Measurements from ENCODE around the gene PEX7. TPM values are rescaled to one million over a fixed set of nuclear protein-coding genes. Genes with fewer than 3 reads are reported as not detected.
"Not testable (repeated sequence)": the region's sequence is repeated elsewhere in the genome, so short reads cannot be mapped to it uniquely, and the experiment has no call there.

The PEX7 gene
- total RNA-seq, 1 donor from 2014 or later = 5.6 TPM

- H3K4me1 ChIP-seq = no peaks in the 10 kb centered on the region
- intact Hi-C loops (cut with DNase I) = no loop called here
- no peak for DNase-seq
Measured at GRCh38 chr6:136945711-136946121, 123.3 kb downstream of the PEX7 start.

GRCh38 chr6:136947037-136947436 is 124.6 kb downstream of the PEX7 start:
- H3K27ac ChIP-seq = no peak overlapping the region
- DNase-seq = no peak
- TF ChIP-seq CTCF (IDR thresholded peaks at IDR 0.05) = no peak
- no peaks in the 10 kb centered on the region for H3K9me3 ChIP-seq
- no peaks in the 10 kb centered on the region for H3K27me3 ChIP-seq
- intact Hi-C loops (cut with DNase I) = no loop called here
- no peak for ATAC-seq
- H3K4me1 ChIP-seq = no peaks in the 10 kb centered on the region
- no peaks in the 10 kb centered on the region for H3K36me3 ChIP-seq
- H3K4me3 ChIP-seq = no peak overlapping the region

More at GRCh38 chr6:136945711-136946121, 123.3 kb downstream of the PEX7 start:
- no peaks in the 10 kb centered on the region for H3K9me3 ChIP-seq
- H3K27me3 ChIP-seq = no peaks in the 10 kb centered on the region
- H3K36me3 ChIP-seq = no peaks in the 10 kb centered on the region
- TF ChIP-seq CTCF (IDR thresholded peaks at IDR 0.05) = no peak
- H3K27ac ChIP-seq = no peak overlapping the region
- ATAC-seq = no peak
- no peak overlapping the region for H3K4me3 ChIP-seq

- H3K4me3 ChIP-seq; H3K36me3 ChIP-seq; H3K4me1 ChIP-seq; intact Hi-C loops (cut with DNase I); ATAC-seq; H3K27me3 ChIP-seq; H3K9me3 ChIP-seq; H3K27ac ChIP-seq; DNase-seq: not testable (repeated sequence)
Measured at GRCh38 chr6:136949957-136950356, 127.6 kb downstream of the PEX7 start.

GRCh38 chr6:136950436-136951126 is 128.2 kb downstream of the PEX7 start:
- no peak for DNase-seq
- Histone ChIP-seq H3K4me3 (no peak overlapping the region), H3K27ac (no peak overlapping the region), H3K36me3 (no peaks in the 10 kb centered on the region), H3K9me3 (no peaks in the 10 kb centered on the region), H3K27me3 (no peaks in the 10 kb centered on the region), H3K4me1 (no peaks in the 10 kb centered on the region)
- ATAC-seq = no peak
- no peak for TF ChIP-seq CTCF (IDR thresholded peaks at IDR 0.05)
- intact Hi-C loops (cut with DNase I) = no loop called here

GRCh38 chr6:136952714-136953260 is 130.4 kb downstream of the PEX7 start:
- ATAC-seq (no peak), DNase-seq (no peak)
- H3K9me3 ChIP-seq = no peaks in the 10 kb centered on the region
- H3K27me3 ChIP-seq = no peaks in the 10 kb centered on the region
- TF ChIP-seq CTCF (IDR thresholded peaks at IDR 0.05) = no peak
- no peak overlapping the region for H3K4me3 ChIP-seq
- H3K4me1 ChIP-seq = no peaks in the 10 kb centered on the region
- H3K36me3 ChIP-seq = no peaks in the 10 kb centered on the region
- no peak overlapping the region for H3K27ac ChIP-seq
- intact Hi-C loops (cut with DNase I) = no loop called here

GRCh38 chr6:136955123-136955522 is 132.7 kb downstream of the PEX7 start:
- no peak for TF ChIP-seq CTCF (IDR thresholded peaks at IDR 0.05)
- Histone ChIP-seq H3K9me3 (no peaks in the 10 kb centered on the region), H3K27ac (no peak overlapping the region), H3K4me1 (no peaks in the 10 kb centered on the region), H3K4me3 (no peak overlapping the region), H3K27me3 (peaks cover 8% of the 10 kb centered on the region), H3K36me3 (no peaks in the 10 kb centered on the region)
- ATAC-seq = no peak
- intact Hi-C loops (cut with DNase I) = no loop called here
- DNase-seq = no peak
